Fibroblast of pulmonary artery (primary cell): ENCODE measurements around the gene NUTF2.

ENCODE experiments used
- DNase-seq: peaks from one replicate; pipeline ENCODE4 v3.0.0-alpha.2; 2010; ENCODE audit warnings: low read depth
- H3K4me3 ChIP-seq: replicated peaks from 2 replicates; pipeline ENCODE4 v1.5.1; 2011; ENCODE audit warnings: low read depth, mild to moderate bottlenecking, control low read depth, low read length, moderate library complexity
- TF ChIP-seq, protein P1 (sequence below): IDR thresholded peaks from 2 replicates; pipeline ENCODE4 v1.5.1; 2011; ENCODE audit warnings: mild to moderate bottlenecking, control low read depth, low read length, inconsistent platforms; ENCODE audit errors: missing control alignments

NUTF2 gene

DNA sequence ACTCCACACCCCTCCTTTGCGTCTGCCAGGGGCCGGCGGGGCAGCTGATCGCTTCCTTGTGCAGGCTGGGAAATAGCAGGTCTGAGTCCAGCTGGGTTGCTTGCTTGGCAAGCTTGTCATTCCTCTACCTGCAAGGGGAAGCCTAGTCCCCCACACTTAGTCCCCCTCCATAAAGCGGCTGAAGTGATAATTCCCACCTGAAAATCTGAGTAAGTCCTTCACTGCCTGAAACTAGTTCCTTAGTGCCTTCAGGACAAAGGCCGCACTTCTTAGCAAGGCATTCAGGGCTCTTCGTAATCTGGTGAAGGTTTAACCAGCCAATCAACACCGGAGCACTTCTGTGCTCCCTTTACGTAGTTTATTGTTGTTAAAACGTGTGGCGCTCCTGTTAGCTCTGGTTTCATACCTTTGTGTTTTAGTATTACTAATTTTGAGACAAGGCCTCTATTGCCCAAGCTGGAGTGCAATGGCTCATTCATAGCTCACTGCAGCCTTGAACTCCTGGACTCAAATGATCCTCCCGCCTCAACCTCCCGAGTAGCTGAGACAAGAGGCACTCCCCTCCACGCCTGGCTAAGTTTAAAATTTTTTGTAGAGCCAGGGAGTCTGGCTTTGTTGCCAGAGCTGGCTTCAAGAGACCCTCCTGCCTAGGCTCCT is 47.1 kb downstream of the NUTF2 start:
- H3K4me3 ChIP-seq, result peak overlapping the region; percentile 87
- TF ChIP-seq, protein P1, sequence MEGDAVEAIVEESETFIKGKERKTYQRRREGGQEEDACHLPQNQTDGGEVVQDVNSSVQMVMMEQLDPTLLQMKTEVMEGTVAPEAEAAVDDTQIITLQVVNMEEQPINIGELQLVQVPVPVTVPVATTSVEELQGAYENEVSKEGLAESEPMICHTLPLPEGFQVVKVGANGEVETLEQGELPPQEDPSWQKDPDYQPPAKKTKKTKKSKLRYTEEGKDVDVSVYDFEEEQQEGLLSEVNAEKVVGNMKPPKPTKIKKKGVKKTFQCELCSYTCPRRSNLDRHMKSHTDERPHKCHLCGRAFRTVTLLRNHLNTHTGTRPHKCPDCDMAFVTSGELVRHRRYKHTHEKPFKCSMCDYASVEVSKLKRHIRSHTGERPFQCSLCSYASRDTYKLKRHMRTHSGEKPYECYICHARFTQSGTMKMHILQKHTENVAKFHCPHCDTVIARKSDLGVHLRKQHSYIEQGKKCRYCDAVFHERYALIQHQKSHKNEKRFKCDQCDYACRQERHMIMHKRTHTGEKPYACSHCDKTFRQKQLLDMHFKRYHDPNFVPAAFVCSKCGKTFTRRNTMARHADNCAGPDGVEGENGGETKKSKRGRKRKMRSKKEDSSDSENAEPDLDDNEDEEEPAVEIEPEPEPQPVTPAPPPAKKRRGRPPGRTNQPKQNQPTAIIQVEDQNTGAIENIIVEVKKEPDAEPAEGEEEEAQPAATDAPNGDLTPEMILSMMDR, result no peak
- DNase-seq, result no peak

DNA sequence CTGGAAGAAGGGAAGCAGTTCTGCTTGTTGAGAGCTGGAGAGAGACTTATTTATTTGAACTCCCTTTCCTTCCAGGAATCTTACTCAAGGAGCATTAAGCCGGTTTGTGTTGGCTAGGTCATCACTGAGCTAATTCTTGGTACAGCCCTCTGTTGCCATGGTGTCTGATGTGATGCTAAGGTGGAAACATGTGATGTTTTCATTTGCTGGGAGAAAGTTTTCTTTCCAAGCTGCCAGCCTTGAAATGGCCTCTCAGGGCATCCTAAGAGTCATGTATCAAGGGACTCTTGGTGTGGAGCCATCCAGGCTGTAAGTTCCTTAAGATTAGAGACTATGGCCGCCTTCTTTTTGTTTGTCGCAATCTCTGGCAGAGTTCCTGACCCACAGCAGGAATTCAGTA is 50.5 kb downstream of the NUTF2 start:
- no peak overlapping the region for H3K4me3 ChIP-seq
- DNase-seq, result peak; percentile 56
- TF ChIP-seq, protein P1, result no peak

GRCh38 chr16:67901734-67902133 is 55.0 kb downstream of the NUTF2 start:
- no peak for DNase-seq
- H3K4me3 ChIP-seq, result no peak overlapping the region
- TF ChIP-seq, protein P1, result no peak

GRCh38 chr16:67902831-67903230 is 56.1 kb downstream of the NUTF2 start:
- DNase-seq, result no peak
- TF ChIP-seq, protein P1, result no peak
- no peak overlapping the region for H3K4me3 ChIP-seq

DNA sequence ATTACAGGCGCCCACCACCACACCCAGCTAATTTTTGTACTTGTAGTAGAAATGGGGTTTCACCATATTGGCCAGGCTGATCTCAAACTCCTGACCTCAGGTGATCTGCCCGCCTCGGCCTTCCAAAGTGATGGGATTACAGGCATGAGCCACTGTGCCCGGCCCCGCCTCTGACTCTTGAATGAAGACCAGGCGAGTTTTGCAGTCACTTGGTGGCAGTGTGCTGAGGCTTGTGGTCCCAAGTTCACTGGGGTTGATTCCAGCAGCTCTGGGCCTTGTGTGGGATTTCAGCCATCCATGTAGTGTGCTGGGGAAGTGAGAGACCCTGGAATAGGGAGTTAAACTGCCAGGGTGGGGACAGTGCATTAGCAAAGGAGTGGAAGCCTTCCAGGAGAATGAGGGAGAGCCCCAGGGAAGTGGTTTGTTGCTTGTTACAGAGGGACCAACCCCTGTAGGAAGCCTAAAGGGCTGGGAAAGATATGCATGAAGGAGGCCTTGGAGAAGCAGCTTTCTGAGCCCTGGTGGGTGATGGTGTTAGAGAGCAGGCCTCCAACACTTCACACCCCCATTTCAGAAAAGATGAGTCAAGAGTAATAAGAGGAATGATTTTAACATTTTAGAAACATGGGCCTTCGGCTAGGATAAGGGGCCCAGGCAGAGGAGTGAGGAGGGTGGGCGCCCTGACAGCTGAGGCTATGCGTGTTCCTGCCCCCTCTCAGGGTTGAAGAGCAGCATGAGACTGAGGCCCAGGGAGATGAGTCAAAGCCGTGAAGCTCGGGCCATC is 60.9 kb downstream of the NUTF2 start:
- TF ChIP-seq, protein P1, result no peak

GRCh38 chr16:67909056-67909742 is 62.5 kb downstream of the NUTF2 start:
- no peak overlapping the region for H3K4me3 ChIP-seq
- no peak for DNase-seq
- TF ChIP-seq, protein P1, result no peak

More for the DNA sequence above, 60.9 kb downstream of the NUTF2 start:
- no peak for DNase-seq
- H3K4me3 ChIP-seq, result no peak overlapping the region
